Body of pancreas (tissue), 4 donors: ENCODE results near the gene CHST2.

Source experiments
- CTCF ChIP-seq, 7 experiments: fragments of 450-650 bp in 4 of 7; fragments of 200-600 bp in 3 of 7; sonication (generic) in 3 of 7; IDR thresholded peaks; one replicate each; pipeline ENCODE4 v1.5.1; 2016 to 2019; ENCODE audit warnings: antibody characterized with exemption in 7 of 7
- POLR2A ChIP-seq, 3 donors: fragments of 450-650 bp; IDR thresholded peaks; one replicate each; pipeline ENCODE4 v1.6.1; 2016; ENCODE audit warnings: antibody characterized with exemption in 3 of 3, mild to moderate bottlenecking in 2 of 3

DNA sequence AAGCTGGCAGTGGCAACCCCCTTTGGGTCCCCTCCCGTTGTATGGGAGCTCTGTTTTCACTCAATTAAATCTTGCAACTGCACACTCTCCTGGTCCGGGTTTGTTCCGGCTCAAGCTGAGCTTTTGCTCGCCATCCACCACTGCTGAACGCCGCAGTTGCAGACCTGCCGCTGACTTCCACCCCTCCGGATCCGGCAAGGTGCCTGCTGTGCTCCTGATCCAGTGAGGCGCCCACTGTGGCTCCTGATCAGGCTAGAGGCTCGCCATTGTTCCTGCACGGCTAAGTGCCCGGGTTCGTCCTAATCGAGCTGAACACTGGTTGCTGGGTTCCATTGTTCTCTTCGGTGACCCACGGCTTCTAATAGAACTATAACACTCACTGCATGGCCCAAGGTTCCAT, 22.8 kb downstream of the CHST2 start:
- TF ChIP-seq CTCF (IDR thresholded peaks at IDR 0.05) (no peak), POLR2A (IDR thresholded peaks at IDR 0.05) (no peak)
